Caco-2 (cell line): ENCODE results near the gene NMBR. TPM values are rescaled to one million over a fixed set of nuclear protein-coding genes. Genes with fewer than 3 reads are reported as not detected.

Experiments used
- BruUV-seq: library from RNA; stranded (reverse); fragments of 400-500 nt; replicated peaks from 2 replicates; lab custom pipeline; 2021; lab: Mats Ljungman, UMichigan
- CTCF ChIA-PET: fragments of 300-600 bp; sonication (Branson Sonifier 250); formaldehyde crosslinking; loops from one replicate; lab custom pipeline; 2022; ENCODE audit warnings: antibody characterized with exemption; lab: Charles Lee
- POLR2A ChIA-PET: fragments of 300-600 bp; sonication (Branson Sonifier 250); formaldehyde crosslinking; loops from one replicate; lab custom pipeline; 2022; ENCODE audit warnings: antibody characterized with exemption; lab: Charles Lee
- DNase-seq, 2 experiments: peaks; one replicate each; pipeline versions ENCODE4 v3.0.0 to v3.0.0-alpha.2; 2020 to 2022
- H3K27me3 ChIP-seq: replicated peaks from 2 replicates; pipeline ENCODE4 v1.6.0; 2011; ENCODE audit warnings: low read length; ENCODE audit not compliant: control insufficient read depth, insufficient read depth
- H3K36me3 ChIP-seq: 2 replicates; pipeline ENCODE4 v1.5.1; 2011; ENCODE audit warnings: low read length; ENCODE audit not compliant: control insufficient read depth, insufficient read depth
- H3K4me1 ChIP-seq: fragments of 250-450 bp; sonication (Bioruptor Pico); 2 replicates; pipeline ENCODE4 v1.5.1; 2020; ENCODE audit warnings: mild to moderate bottlenecking
- H3K4me3 ChIP-seq: 2 replicates; pipeline ENCODE4 v1.5.1; 2011; ENCODE audit warnings: low read depth, mild to moderate bottlenecking, control low read depth, low read length
- H3K9me3 ChIP-seq: fragments of 250-450 bp; sonication (Bioruptor Pico); 2 replicates; pipeline ENCODE4 v1.5.1; 2020; ENCODE audit warnings: mild to moderate bottlenecking, moderate library complexity
- H3K27ac Mint-ChIP-seq: one replicate; pipeline ENCODE4 v1.8.0; 2022; ENCODE audit warnings: mixed read lengths; ENCODE audit not compliant: unreplicated experiment
- H3K27me3 Mint-ChIP-seq: one replicate; pipeline ENCODE4 v1.8.0; 2022; ENCODE audit warnings: mixed read lengths; ENCODE audit not compliant: insufficient read depth, unreplicated experiment
- H3K36me3 Mint-ChIP-seq: one replicate; pipeline ENCODE4 v1.8.0; 2022; ENCODE audit warnings: mild to moderate bottlenecking, mixed read lengths; ENCODE audit not compliant: insufficient read depth, unreplicated experiment
- H3K4me1 Mint-ChIP-seq: one replicate; pipeline ENCODE4 v1.8.0; 2022; ENCODE audit warnings: low read depth, mixed read lengths; ENCODE audit not compliant: unreplicated experiment
- H3K4me3 Mint-ChIP-seq: one replicate; pipeline ENCODE4 v1.8.0; 2022; ENCODE audit warnings: mild to moderate bottlenecking, moderate library complexity, mixed read lengths; ENCODE audit not compliant: unreplicated experiment
- H3K9me3 Mint-ChIP-seq: one replicate; pipeline ENCODE4 v1.8.0; 2022; ENCODE audit warnings: mixed read lengths; ENCODE audit not compliant: unreplicated experiment
- intact Hi-C: fragments of 100-400 bp; cut with micrococcal nuclease; formaldehyde crosslinking; loops from one replicate; pipeline ENCODE4 v1.10.0; 2022; ENCODE audit not compliant: unreplicated experiment
- total RNA-seq: library from RNA; stranded (reverse); gene quantifications from 2 replicates; pipeline ENCODE4 v1.2.3, GENCODE V29; 2022
- TF ChIP-seq, protein P1 (sequence below), 2 experiments: fragments of 200-600 bp in 1 of 2; IDR thresholded peaks; 1 replicate in 1 of 2; 2 replicates in 1 of 2; pipeline versions ENCODE4 v1.5.1 to v1.8.0; 2011 to 2022; ENCODE audit warnings: antibody characterized with exemption in 1 of 2, control low read depth in 1 of 2, inconsistent platforms in 1 of 2, low read depth in 1 of 2, low read length in 1 of 2, mild to moderate bottlenecking in 1 of 2, moderate library complexity in 1 of 2; ENCODE audit not compliant: insufficient read depth in 1 of 2, severe bottlenecking in 1 of 2, unreplicated experiment in 1 of 2

Gene NMBR
- total RNA-seq, 1 experiment from 2014 or later = not detected

- H3K27ac Mint-ChIP-seq = no peak overlapping the region
- H3K36me3 ChIP-seq = no peaks in the 10 kb centered on the region
- no peaks in the 10 kb centered on the region for H3K9me3 ChIP-seq
- peaks cover 41% of the 10 kb centered on the region for H3K36me3 Mint-ChIP-seq
- no peak overlapping the region for H3K4me3 ChIP-seq
- intact Hi-C loops = no loop called here
- DNase-seq = no peak
- H3K27me3 ChIP-seq = no peaks in the 10 kb centered on the region
- no peaks in the 10 kb centered on the region for H3K27me3 Mint-ChIP-seq
- TF ChIP-seq, protein P1, sequence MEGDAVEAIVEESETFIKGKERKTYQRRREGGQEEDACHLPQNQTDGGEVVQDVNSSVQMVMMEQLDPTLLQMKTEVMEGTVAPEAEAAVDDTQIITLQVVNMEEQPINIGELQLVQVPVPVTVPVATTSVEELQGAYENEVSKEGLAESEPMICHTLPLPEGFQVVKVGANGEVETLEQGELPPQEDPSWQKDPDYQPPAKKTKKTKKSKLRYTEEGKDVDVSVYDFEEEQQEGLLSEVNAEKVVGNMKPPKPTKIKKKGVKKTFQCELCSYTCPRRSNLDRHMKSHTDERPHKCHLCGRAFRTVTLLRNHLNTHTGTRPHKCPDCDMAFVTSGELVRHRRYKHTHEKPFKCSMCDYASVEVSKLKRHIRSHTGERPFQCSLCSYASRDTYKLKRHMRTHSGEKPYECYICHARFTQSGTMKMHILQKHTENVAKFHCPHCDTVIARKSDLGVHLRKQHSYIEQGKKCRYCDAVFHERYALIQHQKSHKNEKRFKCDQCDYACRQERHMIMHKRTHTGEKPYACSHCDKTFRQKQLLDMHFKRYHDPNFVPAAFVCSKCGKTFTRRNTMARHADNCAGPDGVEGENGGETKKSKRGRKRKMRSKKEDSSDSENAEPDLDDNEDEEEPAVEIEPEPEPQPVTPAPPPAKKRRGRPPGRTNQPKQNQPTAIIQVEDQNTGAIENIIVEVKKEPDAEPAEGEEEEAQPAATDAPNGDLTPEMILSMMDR (IDR thresholded peaks at IDR 0.05; ENCODE audit: insufficient read depth in 1 of 2, low read depth in 1 of 2, low read length in 1 of 2, severe bottlenecking in 1 of 2, unreplicated experiment in 1 of 2) = no peak
- no peaks in the 10 kb centered on the region for H3K4me1 ChIP-seq
- ChIA-PET CTCF (no interaction called here), POLR2A (no interaction called here)
- H3K4me1 Mint-ChIP-seq = peaks cover 6% of the 10 kb centered on the region
- no peaks in the 10 kb centered on the region for H3K9me3 Mint-ChIP-seq
- no peak overlapping the region for H3K4me3 Mint-ChIP-seq
- no TSS peak for BruUV-seq
These were observed 27.8 kb upstream of the NMBR start for GRCh38 chr6:142174703-142175102.

GRCh38 chr6:142173980-142174379 lies 27.1 kb upstream of the NMBR start:
- H3K4me1 ChIP-seq = no peaks in the 10 kb centered on the region
- no peaks in the 10 kb centered on the region for H3K27me3 ChIP-seq
- no peaks in the 10 kb centered on the region for H3K9me3 ChIP-seq
- no peaks in the 10 kb centered on the region for H3K36me3 ChIP-seq
- TF ChIP-seq, protein P1 (IDR thresholded peaks at IDR 0.05; ENCODE audit: insufficient read depth in 1 of 2, low read depth in 1 of 2, low read length in 1 of 2, severe bottlenecking in 1 of 2, unreplicated experiment in 1 of 2) = no peak
- Mint-ChIP-seq H3K27ac (no peak overlapping the region), H3K36me3 (peaks cover 41% of the 10 kb centered on the region), H3K27me3 (no peaks in the 10 kb centered on the region), H3K9me3 (no peaks in the 10 kb centered on the region), H3K4me3 (no peak overlapping the region), H3K4me1 (peaks cover 6% of the 10 kb centered on the region)
- ChIA-PET POLR2A (no interaction called here), CTCF (no interaction called here)
- no peak overlapping the region for H3K4me3 ChIP-seq
- intact Hi-C loops = no loop called here
- BruUV-seq = no TSS peak
- DNase-seq = no peak

DNA sequence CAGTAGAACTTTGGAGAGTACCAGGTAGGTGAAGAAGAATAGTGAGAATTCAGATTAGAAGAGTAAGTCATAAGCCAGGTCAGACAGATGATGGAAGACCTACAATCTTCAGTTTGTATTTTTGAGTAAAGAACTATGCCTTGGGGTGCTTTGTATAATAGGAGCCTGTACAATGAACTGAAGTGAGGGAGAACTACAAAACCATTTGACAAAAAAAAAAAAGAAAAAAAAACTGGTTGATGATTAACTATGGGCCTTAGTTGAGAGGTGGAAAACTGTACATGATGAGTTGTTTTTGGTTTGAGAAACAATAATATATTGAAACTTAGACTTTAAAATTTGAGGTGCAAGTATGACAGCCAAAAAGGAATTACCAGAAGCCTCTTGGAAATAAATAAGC lies 25.8 kb upstream of the NMBR start:
- H3K27ac Mint-ChIP-seq = no peak overlapping the region
- intact Hi-C loops = no loop called here
- no peaks in the 10 kb centered on the region for H3K9me3 ChIP-seq
- no peaks in the 10 kb centered on the region for H3K27me3 ChIP-seq
- H3K9me3 Mint-ChIP-seq = no peaks in the 10 kb centered on the region
- no peak overlapping the region for H3K4me3 ChIP-seq
- ChIA-PET POLR2A (no interaction called here), CTCF (no interaction called here)
- no peaks in the 10 kb centered on the region for H3K4me1 ChIP-seq
- H3K36me3 ChIP-seq = no peaks in the 10 kb centered on the region
- TF ChIP-seq, protein P1 (IDR thresholded peaks at IDR 0.05; ENCODE audit: insufficient read depth in 1 of 2, low read depth in 1 of 2, low read length in 1 of 2, severe bottlenecking in 1 of 2, unreplicated experiment in 1 of 2) = no peak
- peaks cover 39% of the 10 kb centered on the region for H3K36me3 Mint-ChIP-seq
- no peaks in the 10 kb centered on the region for H3K27me3 Mint-ChIP-seq
- H3K4me1 Mint-ChIP-seq = peaks cover 6% of the 10 kb centered on the region
- no peak for DNase-seq
- H3K4me3 Mint-ChIP-seq = no peak overlapping the region
- no TSS peak for BruUV-seq
